HG03175 (cell line): ENCODE measurements around the gene ATP8A1.
"Not testable (repeated sequence)": the region's sequence is repeated elsewhere in the genome, so short reads cannot be mapped to it uniquely, and the experiment has no call there.

Experiments
- ATAC-seq: cut with Tn5 transposase; IDR thresholded peaks from one replicate; pipeline ENCODE4 v1.9.1; 2021; ENCODE audit warnings: mild to moderate bottlenecking, moderate library complexity; ENCODE audit not compliant: unreplicated experiment

Gene ATP8A1

GRCh38 chr4:42478946-42479345, 178.0 kb downstream of the ATP8A1 start:
- no peak for ATAC-seq

GRCh38 chr4:42478509-42478908, 178.4 kb downstream of the ATP8A1 start:
- no peak for ATAC-seq

GRCh38 chr4:42474406-42474805, 182.5 kb downstream of the ATP8A1 start:
- ATAC-seq = no peak

- ATAC-seq = no peak
These were observed 183.7 kb downstream of the ATP8A1 start for GRCh38 chr4:42473071-42473684.

GRCh38 chr4:42471896-42472295, 185.0 kb downstream of the ATP8A1 start:
- no peak for ATAC-seq

GRCh38 chr4:42470023-42470422, 186.9 kb downstream of the ATP8A1 start:
- ATAC-seq = no peak

- ATAC-seq = not testable (repeated sequence)
These were observed 189.1 kb downstream of the ATP8A1 start for GRCh38 chr4:42467777-42468176.

- no peak for ATAC-seq
These were observed 190.5 kb downstream of the ATP8A1 start for GRCh38 chr4:42466273-42466844.

- no peak for ATAC-seq
These were observed 192.3 kb downstream of the ATP8A1 start for GRCh38 chr4:42464550-42465094.

GRCh38 chr4:42461216-42461615, 195.7 kb downstream of the ATP8A1 start:
- not testable (repeated sequence) for ATAC-seq

- peak; percentile 97 for ATAC-seq
These were observed 196.9 kb downstream of the ATP8A1 start for GRCh38 chr4:42460043-42460442.

GRCh38 chr4:42458657-42459056, 198.2 kb downstream of the ATP8A1 start:
- no peak for ATAC-seq

GRCh38 chr4:42454755-42455420, 202.0 kb downstream of the ATP8A1 start:
- ATAC-seq = no peak

GRCh38 chr4:42453612-42454011, 203.3 kb downstream of the ATP8A1 start:
- peak; percentile 63 for ATAC-seq

GRCh38 chr4:42452823-42453222, 204.1 kb downstream of the ATP8A1 start:
- no peak for ATAC-seq

- no peak for ATAC-seq
These were observed 210.1 kb downstream of the ATP8A1 start for GRCh38 chr4:42446823-42447222.

- no peak for ATAC-seq
These were observed 211.9 kb downstream of the ATP8A1 start for GRCh38 chr4:42445038-42445437.

- no peak for ATAC-seq
These were observed 214.3 kb downstream of the ATP8A1 start for GRCh38 chr4:42442601-42443000.

- ATAC-seq = no peak
These were observed 216.8 kb downstream of the ATP8A1 start for GRCh38 chr4:42440083-42440482.

GRCh38 chr4:42436928-42437565, 219.9 kb downstream of the ATP8A1 start:
- no peak for ATAC-seq

GRCh38 chr4:42428036-42428435, 228.9 kb downstream of the ATP8A1 start:
- ATAC-seq = no peak
